ENCODE results near the gene KRTAP10-4.

- TF ChIP-seq, protein P1, sequence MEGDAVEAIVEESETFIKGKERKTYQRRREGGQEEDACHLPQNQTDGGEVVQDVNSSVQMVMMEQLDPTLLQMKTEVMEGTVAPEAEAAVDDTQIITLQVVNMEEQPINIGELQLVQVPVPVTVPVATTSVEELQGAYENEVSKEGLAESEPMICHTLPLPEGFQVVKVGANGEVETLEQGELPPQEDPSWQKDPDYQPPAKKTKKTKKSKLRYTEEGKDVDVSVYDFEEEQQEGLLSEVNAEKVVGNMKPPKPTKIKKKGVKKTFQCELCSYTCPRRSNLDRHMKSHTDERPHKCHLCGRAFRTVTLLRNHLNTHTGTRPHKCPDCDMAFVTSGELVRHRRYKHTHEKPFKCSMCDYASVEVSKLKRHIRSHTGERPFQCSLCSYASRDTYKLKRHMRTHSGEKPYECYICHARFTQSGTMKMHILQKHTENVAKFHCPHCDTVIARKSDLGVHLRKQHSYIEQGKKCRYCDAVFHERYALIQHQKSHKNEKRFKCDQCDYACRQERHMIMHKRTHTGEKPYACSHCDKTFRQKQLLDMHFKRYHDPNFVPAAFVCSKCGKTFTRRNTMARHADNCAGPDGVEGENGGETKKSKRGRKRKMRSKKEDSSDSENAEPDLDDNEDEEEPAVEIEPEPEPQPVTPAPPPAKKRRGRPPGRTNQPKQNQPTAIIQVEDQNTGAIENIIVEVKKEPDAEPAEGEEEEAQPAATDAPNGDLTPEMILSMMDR (IDR thresholded peaks at IDR 0.05), result no peak
- no peak for TF ChIP-seq EZH2phosphoT487 (IDR thresholded peaks at IDR 0.05; ENCODE audit: borderline replicate concordance, low read depth)
- no peak for TF ChIP-seq USF1 (IDR thresholded peaks at IDR 0.05; ENCODE audit: borderline replicate concordance, low read depth)
- no peak for TF ChIP-seq POLR2AphosphoS5 (IDR thresholded peaks at IDR 0.05; ENCODE audit: low read depth, low read length)
These were observed 9.7 kb downstream of the KRTAP10-4 start for GRCh38 chr21:44583089-44583799.
